AG10803 (cell line): ENCODE results near the gene GRP.

Source experiments
- DNase-seq: peaks from one replicate; pipeline ENCODE4 v3.0.0; 2010; ENCODE audit warnings: low read depth
- H3K4me3 ChIP-seq: 2 replicates; pipeline ENCODE4 v1.5.1; 2011; ENCODE audit warnings: mild to moderate bottlenecking, low read length, control low read depth
- CTCF ChIP-seq: conservative IDR thresholded peaks from 2 replicates; pipeline ENCODE4 v1.5.1; 2011; ENCODE audit warnings: mild to moderate bottlenecking, low read length, control low read depth, inconsistent platforms

Gene GRP

GRCh38 chr18:59219672-59220163 lies at the start of gene GRP:
Gene GRP, plus strand, starts transcription at chr18:59220158. Its CDS starts 108 bp downstream, at chr18:59220266.
- DNase-seq = no peak

GRCh38 chr18:59172664-59173249 lies 47.2 kb upstream of the GRP start:
- H3K4me3 ChIP-seq = no peak overlapping the region
- DNase-seq = no peak
- no peak for TF ChIP-seq CTCF

More at GRCh38 chr18:59219672-59220163, at the start of gene GRP:
- TF ChIP-seq CTCF = no peak
- H3K4me3 ChIP-seq = peak within 1 kb of the TSS; percentile 53

GRCh38 chr18:59177485-59177884 lies 42.5 kb upstream of the GRP start:
- DNase-seq = no peak
- H3K4me3 ChIP-seq = no peak overlapping the region
- TF ChIP-seq CTCF = no peak

- TF ChIP-seq CTCF = no peak
- peak; percentile 74 for DNase-seq
Measured at GRCh38 chr18:59180150-59180845, 39.7 kb upstream of the GRP start.

GRCh38 chr18:59182673-59183072 lies 37.3 kb upstream of the GRP start:
- peak; percentile 35 for DNase-seq
- TF ChIP-seq CTCF = no peak
- no peak overlapping the region for H3K4me3 ChIP-seq

More at GRCh38 chr18:59180150-59180845, 39.7 kb upstream of the GRP start:
- no peak overlapping the region for H3K4me3 ChIP-seq

- TF ChIP-seq CTCF = no peak
- DNase-seq = no peak
Measured at GRCh38 chr18:59189008-59189407, 30.9 kb upstream of the GRP start.

GRCh38 chr18:59189746-59190145 lies 30.2 kb upstream of the GRP start:
- no peak overlapping the region for H3K4me3 ChIP-seq
- peak; percentile 34 for DNase-seq
- no peak for TF ChIP-seq CTCF

More at GRCh38 chr18:59189008-59189407, 30.9 kb upstream of the GRP start:
- H3K4me3 ChIP-seq = no peak overlapping the region
